ENCODE measurements around the gene CACNA1C.

The CACNA1C gene

DNA sequence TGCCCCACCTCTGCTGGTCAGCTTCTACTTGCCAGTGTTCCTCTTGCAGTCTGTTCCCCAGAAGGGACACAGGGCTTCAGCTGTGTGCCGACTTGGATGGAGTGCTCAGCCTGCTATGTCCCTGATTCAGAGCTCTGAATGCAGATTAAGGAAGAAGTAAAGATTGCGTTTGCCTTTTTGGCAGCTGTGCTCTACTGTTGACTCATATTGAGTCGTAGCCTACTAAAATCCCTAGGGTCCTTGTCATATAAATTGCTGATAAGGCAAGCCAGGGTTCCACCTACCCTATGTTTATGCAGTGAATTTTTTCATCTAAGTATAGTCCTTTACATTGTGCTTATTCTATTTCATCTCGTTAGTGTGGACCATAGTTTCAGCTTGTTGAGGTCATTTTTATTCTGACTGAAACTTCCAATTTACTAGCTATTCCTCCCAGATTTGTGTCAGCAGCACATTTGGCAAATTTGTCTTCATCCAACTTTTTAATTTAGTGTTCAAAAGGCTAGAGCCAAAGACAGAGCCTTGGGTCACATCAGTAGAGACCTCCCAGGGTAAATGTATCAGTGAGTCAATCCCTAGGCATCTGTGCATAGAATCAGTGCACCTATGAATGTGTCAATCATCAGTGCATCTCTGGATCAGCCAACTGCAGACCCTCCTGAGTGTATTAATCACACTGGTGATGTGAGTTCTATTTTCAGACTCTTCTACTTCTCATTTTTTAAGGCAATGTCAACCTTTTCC, 31.9 kb downstream of the CACNA1C start:
- H3K4me1 ChIP-seq (ENCODE audit: insufficient read depth, low read length), result no peaks in the 10 kb centered on the region
- no peak overlapping the region for H3K27ac ChIP-seq (ENCODE audit: low read length)
- H3K9me3 ChIP-seq (ENCODE audit: insufficient read depth, low read length, severe bottlenecking), result no peaks in the 10 kb centered on the region
- H3K36me3 ChIP-seq (ENCODE audit: insufficient read depth, low read length), result no peaks in the 10 kb centered on the region
- H3K4me3 ChIP-seq (ENCODE audit: low read depth in 1 of 2, low read length in 2 of 2), result no peak overlapping the region
- TF ChIP-seq EZH2 (IDR thresholded peaks at IDR 0.05; ENCODE audit: borderline replicate concordance, low read depth, low read length, severe bottlenecking), result no peak
- TF ChIP-seq, protein P1, sequence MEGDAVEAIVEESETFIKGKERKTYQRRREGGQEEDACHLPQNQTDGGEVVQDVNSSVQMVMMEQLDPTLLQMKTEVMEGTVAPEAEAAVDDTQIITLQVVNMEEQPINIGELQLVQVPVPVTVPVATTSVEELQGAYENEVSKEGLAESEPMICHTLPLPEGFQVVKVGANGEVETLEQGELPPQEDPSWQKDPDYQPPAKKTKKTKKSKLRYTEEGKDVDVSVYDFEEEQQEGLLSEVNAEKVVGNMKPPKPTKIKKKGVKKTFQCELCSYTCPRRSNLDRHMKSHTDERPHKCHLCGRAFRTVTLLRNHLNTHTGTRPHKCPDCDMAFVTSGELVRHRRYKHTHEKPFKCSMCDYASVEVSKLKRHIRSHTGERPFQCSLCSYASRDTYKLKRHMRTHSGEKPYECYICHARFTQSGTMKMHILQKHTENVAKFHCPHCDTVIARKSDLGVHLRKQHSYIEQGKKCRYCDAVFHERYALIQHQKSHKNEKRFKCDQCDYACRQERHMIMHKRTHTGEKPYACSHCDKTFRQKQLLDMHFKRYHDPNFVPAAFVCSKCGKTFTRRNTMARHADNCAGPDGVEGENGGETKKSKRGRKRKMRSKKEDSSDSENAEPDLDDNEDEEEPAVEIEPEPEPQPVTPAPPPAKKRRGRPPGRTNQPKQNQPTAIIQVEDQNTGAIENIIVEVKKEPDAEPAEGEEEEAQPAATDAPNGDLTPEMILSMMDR (IDR thresholded peaks at IDR 0.05; ENCODE audit: borderline replicate concordance, extremely low read depth, low read length, poor library complexity, severe bottlenecking), result no peak
- no peak for ATAC-seq (ENCODE audit: insufficient read depth, low read depth)
- no peaks in the 10 kb centered on the region for H3K79me2 ChIP-seq (ENCODE audit: insufficient read depth, low read length)
- peaks cover 4% of the 10 kb centered on the region; the same call in 1 of the 2 replicates for H4K20me1 ChIP-seq (ENCODE audit: insufficient read depth, low read length)
- H3K27me3 ChIP-seq (ENCODE audit: insufficient read depth, low read length, poor library complexity), result peaks cover 12% of the 10 kb centered on the region
- H2AFZ ChIP-seq (ENCODE audit: low read depth, low read length), result no peak overlapping the region
- H3K4me2 ChIP-seq (ENCODE audit: insufficient read depth, low read length), result no peak overlapping the region
- no peak overlapping the region for H3K9ac ChIP-seq (ENCODE audit: low read depth, low read length)
- DNase-seq, result no peak

- H3K4me1 ChIP-seq (ENCODE audit: insufficient read depth, low read length), result no peaks in the 10 kb centered on the region
- H3K36me3 ChIP-seq (ENCODE audit: insufficient read depth, low read length), result no peaks in the 10 kb centered on the region
- no peak overlapping the region for H3K9ac ChIP-seq (ENCODE audit: low read depth, low read length)
- ATAC-seq (ENCODE audit: insufficient read depth, low read depth), result no peak
- no peaks in the 10 kb centered on the region for H3K79me2 ChIP-seq (ENCODE audit: insufficient read depth, low read length)
- H3K27me3 ChIP-seq (ENCODE audit: insufficient read depth, low read length, poor library complexity), result peaks cover 7% of the 10 kb centered on the region
- H3K27ac ChIP-seq (ENCODE audit: low read length), result no peak overlapping the region
- no peak overlapping the region for H3K4me3 ChIP-seq (ENCODE audit: low read depth in 1 of 2, low read length in 2 of 2)
- H3K4me2 ChIP-seq (ENCODE audit: insufficient read depth, low read length), result no peak overlapping the region
- no peaks in the 10 kb centered on the region for H3K9me3 ChIP-seq (ENCODE audit: insufficient read depth, low read length, severe bottlenecking)
- H2AFZ ChIP-seq (ENCODE audit: low read depth, low read length), result no peak overlapping the region
- H4K20me1 ChIP-seq (ENCODE audit: insufficient read depth, low read length), result no peaks in the 10 kb centered on the region
- no peak for DNase-seq
- TF ChIP-seq, protein P1 (IDR thresholded peaks at IDR 0.05; ENCODE audit: borderline replicate concordance, extremely low read depth, low read length, poor library complexity, severe bottlenecking), result no peak
- TF ChIP-seq EZH2 (IDR thresholded peaks at IDR 0.05; ENCODE audit: borderline replicate concordance, low read depth, low read length, severe bottlenecking), result no peak
Observed at GRCh38 chr12:2092354-2092753, 39.6 kb downstream of the CACNA1C start.

DNA sequence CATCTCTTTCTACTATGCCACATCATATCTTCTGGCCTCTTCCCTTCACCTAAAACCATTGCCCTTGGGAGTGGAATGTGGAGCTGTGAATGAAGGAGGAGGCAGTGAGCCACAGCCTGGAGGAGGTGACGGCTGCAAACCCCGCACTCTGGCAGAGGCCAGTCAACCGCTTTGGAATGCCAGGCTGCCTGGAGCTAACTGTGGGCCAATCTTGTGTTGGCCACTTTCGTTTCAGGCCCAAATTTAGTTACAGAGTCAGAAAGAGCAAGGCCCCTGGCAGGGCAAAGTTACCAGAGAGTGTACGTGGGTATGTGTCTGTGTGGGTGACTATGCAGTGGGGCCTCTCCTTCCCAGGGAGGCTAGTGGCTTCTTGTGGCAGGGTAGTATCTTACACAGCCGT, 40.1 kb downstream of the CACNA1C start:
- no peaks in the 10 kb centered on the region for H3K36me3 ChIP-seq (ENCODE audit: insufficient read depth, low read length)
- H3K4me3 ChIP-seq (ENCODE audit: low read depth in 1 of 2, low read length in 2 of 2), result no peak overlapping the region
- no peak overlapping the region for H3K27ac ChIP-seq (ENCODE audit: low read length)
- no peaks in the 10 kb centered on the region for H3K79me2 ChIP-seq (ENCODE audit: insufficient read depth, low read length)
- TF ChIP-seq, protein P1 (IDR thresholded peaks at IDR 0.05; ENCODE audit: borderline replicate concordance, extremely low read depth, low read length, poor library complexity, severe bottlenecking), result no peak
- no peak for TF ChIP-seq EZH2 (IDR thresholded peaks at IDR 0.05; ENCODE audit: borderline replicate concordance, low read depth, low read length, severe bottlenecking)
- ATAC-seq (ENCODE audit: insufficient read depth, low read depth) (no peak), DNase-seq (no peak)
- no peak overlapping the region for H3K9ac ChIP-seq (ENCODE audit: low read depth, low read length)
- H3K4me2 ChIP-seq (ENCODE audit: insufficient read depth, low read length), result no peak overlapping the region
- peaks cover 7% of the 10 kb centered on the region for H3K27me3 ChIP-seq (ENCODE audit: insufficient read depth, low read length, poor library complexity)
- no peaks in the 10 kb centered on the region for H3K4me1 ChIP-seq (ENCODE audit: insufficient read depth, low read length)
- no peak overlapping the region for H2AFZ ChIP-seq (ENCODE audit: low read depth, low read length)
- no peaks in the 10 kb centered on the region for H3K9me3 ChIP-seq (ENCODE audit: insufficient read depth, low read length, severe bottlenecking)
- H4K20me1 ChIP-seq (ENCODE audit: insufficient read depth, low read length), result no peaks in the 10 kb centered on the region

Measured in DND-41 (cell line).